NCI-H82 (cell line): ENCODE results near the gene GPR68.
A peak's percentile ranks its signal among the peaks of the same experiment; 100 is the strongest.

Experiments used
- DNase-seq: peaks from one replicate; lab custom pipeline; 2025; lab: John Stamatoyannopoulos, UW

GPR68 gene, protein sequence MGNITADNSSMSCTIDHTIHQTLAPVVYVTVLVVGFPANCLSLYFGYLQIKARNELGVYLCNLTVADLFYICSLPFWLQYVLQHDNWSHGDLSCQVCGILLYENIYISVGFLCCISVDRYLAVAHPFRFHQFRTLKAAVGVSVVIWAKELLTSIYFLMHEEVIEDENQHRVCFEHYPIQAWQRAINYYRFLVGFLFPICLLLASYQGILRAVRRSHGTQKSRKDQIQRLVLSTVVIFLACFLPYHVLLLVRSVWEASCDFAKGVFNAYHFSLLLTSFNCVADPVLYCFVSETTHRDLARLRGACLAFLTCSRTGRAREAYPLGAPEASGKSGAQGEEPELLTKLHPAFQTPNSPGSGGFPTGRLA

DNA sequence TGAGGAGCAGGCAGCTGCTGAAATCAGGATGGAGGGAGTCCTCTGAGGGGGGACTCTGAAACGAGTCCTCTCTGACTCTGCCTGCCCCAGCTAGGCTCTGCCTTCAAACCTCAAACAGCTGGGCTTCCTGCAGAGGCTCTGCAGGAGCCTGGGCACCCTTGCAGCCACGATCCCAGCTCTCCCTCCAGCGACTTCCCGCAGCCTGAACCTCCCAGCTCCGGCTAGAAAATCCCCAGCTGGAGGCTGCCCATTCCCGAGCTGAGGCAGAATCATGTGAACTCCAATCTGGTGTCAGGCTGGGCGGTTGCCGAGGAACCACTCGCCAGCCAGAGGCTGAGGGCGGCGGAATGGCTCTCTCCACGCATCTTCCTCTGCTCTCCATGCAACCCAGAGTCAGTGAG, at the start of gene GPR68:
Gene GPR68 (minus strand): TSS at position 204 of the 401 bp plus-strand sequence. CDS start 9,654 bp downstream, outside the sequence.
- DNase-seq, result peak; percentile 74

DNA sequence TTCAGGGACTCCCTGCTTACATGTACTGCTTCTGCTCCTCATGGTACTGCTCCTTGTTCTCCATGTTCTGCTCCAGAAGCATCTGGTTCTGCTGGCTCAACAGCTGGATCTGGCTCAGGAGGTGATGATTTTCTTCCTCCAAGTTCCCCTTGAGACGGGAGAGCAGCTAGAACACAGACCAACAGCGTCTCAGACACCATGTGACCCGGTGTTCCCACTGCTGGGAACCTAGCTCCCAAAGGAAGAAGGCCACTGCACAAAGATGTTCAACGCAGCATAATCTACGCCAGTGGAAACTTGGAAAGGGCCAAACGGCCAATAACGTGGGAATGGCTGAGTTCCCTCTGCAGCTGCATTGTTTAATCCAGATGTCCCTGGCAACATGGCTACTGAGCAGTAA, 49.6 kb upstream of the GPR68 start:
- DNase-seq, result no peak

DNA sequence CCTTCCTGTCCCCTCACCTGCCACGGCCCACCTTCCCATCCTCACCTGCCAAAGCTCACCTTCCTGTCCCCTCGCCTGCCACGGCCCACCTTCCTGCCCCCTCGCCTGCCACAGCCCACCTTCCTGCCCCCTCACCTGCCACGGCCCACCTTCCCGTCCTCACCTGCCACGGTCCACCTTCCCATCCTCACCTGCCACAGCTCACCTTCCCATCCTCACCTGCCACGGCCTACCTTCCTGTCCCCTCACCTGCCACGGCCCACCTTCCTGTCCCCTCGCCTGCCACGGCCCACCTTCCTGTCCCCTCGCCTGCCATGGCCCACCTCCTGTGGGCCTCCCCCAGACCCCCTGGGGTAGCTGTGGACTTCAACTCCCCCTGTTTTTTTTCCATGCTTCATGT, 48.8 kb upstream of the GPR68 start:
- peak; percentile 9 for DNase-seq

DNA sequence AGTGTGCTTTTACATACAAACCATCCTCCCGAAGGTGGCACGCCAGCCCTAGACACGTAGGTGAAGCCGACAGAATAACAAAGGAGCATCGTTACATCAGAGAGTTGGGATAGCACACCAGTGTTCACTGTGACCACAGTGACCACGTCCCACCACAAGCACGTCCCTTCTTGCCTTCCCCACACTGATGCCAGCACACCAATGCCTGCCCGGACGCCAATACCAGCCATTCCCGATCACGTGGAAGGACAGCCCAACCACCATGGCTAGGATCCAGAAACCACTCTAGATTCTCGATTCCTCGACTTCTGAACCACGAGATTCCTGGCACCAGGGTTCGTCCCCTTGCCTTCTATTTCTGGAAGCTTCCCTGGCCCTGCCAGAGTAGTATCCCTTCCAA, 48.0 kb upstream of the GPR68 start:
- no peak for DNase-seq

DNA sequence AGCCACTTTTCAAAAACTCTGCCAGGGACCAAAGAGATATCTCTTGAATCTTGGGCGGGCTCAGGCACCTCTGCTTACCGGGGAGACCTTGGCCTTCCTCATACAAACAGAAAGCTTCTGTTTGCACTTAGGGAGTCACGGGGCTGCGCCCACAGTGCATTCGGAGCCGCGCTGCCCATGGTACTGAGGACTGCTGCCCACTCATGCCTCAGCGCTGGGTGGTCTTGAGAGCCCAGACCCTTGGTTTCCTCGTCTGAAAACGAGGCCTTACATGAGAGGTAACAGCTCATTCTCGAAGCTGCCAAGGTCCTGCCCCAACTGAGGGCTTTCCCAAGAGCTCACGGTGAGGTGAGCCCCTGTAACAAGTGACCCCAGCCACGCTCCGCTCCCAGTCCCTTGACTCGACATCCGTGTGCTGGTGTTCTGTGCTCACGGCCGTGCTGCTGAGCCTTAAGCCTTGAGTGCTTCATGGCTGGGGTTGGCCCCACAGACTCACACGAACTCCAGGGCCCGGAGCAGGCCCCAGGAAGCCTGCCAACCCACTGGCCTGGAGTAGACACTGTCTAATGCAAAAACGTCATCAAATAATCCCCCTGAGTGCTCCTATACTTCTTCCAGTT, 47.4 kb upstream of the GPR68 start:
- DNase-seq, result no peak

DNA sequence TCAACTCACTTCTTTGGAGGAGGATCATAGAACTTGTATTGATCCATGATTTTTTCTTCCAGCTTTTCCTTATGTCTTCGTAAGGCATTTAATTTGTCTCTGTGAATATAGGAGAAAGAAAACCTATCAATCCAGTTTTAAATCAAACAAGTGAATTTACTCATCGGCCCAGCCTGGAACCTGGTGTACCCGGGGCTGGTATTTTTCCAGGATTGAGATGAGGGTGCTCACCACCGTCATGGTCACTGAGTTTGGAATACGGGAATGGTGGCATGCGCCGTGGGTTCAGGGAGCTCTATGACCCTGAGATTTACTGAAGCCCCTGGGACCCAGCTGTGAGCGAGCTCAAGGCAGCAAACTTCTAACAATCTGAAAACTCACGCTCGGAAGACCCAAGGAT, 46.5 kb upstream of the GPR68 start:
- no peak for DNase-seq

DNA sequence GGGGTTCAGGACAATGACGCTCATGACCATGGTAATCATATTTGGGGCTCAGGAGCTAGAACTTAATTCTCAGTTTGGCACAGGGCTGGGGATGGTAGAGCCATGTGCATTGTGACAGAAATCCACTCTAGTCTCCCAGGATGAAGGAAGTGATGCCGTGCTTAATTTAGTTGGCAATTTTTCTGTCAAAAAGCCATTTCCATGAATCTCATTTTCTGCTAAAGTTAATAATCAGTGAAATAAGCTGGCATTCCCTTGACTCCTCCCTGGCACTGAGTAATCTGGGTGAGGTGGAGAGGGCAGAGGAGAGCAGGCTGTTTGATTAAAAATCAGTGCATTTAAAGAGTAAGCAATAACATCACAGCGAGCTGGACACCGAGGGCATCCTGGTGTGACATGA, 45.0 kb upstream of the GPR68 start:
- DNase-seq, result no peak

DNA sequence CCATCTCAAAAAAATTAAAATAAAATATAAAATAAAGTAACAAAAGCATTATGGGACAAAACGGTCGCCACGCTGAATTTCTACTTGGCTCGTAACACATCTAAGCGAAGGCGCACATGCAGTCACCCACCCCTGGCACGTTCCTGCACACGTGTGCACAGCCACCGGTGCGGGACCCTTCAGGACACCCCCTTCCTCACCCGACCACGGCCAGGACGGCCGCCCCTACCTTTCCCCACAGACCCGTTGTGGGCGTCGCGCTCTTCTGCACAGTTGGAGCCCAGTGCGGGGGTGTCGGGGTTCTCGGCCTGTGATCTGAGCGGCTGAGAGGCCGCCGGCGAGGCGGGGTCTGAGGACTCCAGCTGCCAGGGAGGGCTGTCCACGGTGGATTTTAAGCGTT, 44.4 kb upstream of the GPR68 start:
- DNase-seq, result no peak

DNA sequence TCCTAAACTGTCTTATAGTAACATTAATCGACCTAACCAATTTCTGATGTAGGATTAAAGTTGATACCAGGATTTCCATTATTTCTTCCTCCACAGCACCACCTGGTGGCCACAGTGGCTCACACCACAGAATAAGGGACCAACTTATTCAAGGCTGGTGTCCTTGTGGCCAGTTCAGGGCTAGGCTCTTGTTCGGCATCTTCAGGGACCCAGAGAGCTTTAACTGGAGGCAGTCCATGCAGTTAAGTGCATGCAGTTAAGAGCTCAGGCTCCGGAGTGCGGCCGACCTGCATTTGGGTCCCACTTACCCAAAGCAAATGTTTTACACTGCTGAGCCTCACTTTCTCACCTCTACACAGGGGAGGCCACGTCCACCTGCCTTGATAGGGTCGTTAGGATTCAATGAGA, 42.0 kb upstream of the GPR68 start:
- DNase-seq, result peak; percentile 81

DNA sequence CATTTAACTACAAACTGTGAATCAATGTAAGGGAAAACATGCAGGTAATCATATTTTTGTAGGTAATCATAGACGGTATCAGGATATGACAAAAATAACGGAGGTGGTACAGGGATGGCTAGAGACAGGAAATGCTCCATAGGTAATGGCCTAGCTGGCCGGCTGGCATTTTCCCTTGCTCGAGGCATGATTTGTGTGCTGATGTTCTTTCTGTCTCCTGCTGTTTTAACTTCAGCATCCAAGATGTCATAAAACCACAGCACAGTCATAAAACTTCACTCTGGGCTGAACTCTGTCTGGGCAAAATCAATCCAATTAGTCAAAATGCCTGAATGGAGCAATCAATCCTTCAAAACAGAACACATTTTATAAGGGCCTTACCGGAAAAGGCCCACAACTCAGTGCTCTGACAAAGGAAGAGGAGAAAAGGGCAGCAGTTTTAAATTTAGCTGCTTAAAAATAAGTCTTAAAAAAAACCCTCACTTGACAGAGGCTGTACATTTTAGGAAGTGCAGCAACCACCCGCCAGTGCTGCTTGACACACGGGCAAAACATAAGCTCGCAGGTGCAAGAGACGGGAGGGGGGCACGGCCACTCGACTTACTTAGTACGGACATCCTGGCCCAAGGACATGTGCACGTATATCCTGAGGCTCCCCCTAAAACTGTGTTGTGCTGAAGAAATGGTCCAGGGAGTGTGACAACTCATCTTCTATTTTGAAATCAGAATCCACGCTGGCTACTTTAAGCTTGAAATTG, 40.5 kb upstream of the GPR68 start:
- DNase-seq, result peak; percentile 52

DNA sequence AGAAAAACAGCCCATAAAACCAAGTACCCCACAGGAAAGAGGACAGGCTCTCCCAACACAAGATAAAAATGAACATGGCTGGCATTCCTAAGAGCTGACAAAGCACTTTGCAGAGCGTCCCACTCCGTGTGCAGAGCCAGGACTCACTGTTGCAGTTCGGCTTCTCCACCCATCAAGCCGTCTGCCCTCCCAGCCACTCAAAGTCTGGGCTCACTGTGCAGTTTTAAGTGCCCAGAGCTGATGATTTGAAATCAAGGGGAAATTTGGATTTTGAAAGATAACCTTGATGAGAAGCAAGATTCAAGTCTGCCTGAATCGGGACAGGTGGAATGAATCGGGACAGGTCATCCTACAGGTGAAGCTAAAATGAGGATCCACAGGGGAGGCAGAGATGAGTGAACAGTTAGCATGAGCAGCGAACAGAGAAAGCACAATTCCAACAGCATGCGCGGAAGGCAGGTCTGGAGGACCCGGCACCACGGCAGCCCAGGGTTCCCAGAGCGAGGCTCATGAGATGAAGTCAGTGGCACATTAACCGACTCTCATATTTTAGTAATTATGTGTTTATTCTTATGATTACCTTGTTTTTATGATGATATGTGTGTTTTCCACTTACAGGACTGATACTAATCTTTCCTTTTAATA, 39.8 kb upstream of the GPR68 start:
- DNase-seq, result no peak

DNA sequence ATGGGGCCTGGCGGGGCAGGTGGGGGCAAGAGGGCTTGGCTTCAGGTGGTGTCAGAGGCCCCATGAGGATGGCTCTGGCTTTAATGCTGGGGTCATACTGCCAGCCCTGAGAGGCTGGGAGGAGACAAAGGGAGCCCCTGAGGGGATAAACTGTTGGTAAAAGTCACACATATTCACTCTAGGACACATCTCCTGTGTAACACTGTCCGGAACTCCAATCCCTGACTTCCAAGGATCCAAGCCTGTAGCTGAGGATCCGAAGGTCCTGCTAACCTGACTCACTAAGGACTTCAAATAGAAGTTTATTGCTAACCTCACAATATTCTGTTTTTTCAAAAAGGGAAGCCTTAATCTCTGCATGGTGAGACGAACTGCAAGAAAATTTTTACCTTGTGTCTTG, 39.2 kb upstream of the GPR68 start:
- no peak for DNase-seq

DNA sequence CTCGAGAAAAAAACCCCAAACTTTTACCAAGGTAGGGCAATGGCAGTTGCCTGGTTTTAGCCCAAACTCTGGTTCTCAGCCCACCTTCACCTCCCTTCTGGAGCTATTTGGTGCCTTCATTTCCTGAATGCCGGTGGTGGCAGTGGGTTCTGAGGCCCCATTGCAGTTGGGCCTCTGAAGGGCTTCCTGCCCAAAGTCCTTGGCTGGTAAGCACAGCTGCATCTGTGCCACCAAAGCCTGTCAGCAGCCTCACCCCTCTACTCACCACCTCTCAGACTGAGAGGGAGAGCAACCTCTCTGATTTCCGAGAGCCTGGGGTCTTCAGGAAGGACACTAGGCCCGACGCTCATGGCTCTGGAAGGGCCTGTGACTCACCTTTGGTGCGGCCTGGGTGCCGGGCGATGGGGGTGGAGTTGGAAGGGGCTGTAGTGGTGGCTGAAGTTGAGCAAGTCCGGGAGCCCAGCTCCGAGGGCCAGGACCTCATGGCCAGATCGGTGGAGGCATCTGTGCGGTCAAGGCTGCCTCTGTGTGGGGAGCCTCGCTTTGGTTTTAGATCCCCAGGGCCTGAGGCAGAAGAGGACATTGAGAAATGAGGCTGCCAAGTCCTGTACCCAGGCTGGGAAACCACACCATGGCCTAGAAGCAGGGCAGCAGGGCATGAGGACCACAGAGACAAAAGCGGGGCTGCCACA, 38.6 kb upstream of the GPR68 start:
- DNase-seq, result no peak

DNA sequence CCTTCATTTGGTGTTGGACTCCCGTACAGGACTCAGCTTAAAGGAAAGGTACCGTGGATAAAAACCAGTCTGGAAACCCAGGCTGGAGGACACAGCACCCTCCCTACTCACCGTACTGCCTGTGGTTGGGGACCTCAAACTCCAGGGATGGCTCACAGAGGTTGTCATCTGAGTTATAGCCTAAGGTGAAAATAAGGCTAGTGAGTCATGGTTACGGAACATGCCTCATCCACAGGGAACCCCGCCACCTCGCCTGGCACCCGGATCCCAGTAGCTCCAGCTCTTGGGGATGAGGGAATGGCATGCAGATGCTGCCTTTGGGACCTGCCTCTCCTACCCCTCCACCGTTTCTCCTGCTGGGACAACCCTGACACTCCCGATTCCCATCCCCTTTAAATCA, 36.8 kb upstream of the GPR68 start:
- DNase-seq, result no peak

DNA sequence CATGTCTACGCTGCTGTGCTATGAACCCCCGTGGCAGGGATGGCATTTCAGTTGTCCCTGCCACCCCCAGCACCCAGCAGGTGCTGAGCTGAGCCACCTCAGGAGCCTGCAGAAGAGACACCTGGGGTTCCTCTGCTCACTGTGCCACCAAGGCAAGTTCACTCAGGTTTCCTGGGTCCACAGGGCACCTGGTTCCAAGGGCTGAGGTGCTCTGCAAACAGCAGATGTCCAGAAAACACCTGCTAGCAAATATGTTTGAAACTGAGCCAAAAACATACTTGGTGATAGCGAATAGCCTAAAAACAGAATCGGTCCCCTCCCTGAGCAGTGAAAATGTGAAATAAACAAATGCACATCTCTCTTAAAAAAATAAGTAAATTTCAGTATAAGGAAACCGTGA, 35.6 kb upstream of the GPR68 start:
- DNase-seq, result no peak

DNA sequence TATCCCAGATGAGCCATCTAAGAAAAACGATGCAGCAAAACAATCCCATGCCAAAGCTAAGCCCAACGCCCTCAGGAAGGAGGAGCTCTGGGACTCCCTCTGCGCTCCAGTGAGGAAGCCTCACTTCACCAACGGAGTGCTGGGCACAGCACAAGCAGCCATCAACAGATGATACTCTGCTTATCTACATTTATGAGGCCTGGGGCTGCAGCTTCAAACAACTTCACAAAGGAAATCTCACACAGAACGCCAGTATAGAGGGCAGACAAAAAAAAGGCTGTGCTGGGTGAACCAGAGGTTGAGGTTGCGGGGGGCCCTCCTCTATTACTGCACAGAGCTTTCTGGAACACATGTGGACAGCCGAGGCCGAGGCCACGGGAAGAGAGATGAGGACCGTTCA, 34.9 kb upstream of the GPR68 start:
- no peak for DNase-seq

DNA sequence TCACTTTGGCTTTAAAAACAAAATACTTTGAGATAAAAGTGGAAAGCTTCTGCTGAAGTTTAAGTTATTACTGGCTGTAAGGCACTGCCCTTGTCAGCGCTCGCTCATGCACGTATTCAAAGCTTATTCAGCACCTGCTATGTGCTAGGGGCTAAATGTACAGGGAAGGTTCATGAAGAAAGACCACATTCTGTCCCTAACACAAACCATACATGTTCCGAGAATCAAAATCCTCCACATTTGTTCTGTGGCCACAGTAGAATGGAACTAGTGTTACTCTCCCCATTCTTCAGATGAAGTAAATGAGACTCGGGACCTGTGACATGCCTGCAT, 33.8 kb upstream of the GPR68 start:
- no peak for DNase-seq

DNA sequence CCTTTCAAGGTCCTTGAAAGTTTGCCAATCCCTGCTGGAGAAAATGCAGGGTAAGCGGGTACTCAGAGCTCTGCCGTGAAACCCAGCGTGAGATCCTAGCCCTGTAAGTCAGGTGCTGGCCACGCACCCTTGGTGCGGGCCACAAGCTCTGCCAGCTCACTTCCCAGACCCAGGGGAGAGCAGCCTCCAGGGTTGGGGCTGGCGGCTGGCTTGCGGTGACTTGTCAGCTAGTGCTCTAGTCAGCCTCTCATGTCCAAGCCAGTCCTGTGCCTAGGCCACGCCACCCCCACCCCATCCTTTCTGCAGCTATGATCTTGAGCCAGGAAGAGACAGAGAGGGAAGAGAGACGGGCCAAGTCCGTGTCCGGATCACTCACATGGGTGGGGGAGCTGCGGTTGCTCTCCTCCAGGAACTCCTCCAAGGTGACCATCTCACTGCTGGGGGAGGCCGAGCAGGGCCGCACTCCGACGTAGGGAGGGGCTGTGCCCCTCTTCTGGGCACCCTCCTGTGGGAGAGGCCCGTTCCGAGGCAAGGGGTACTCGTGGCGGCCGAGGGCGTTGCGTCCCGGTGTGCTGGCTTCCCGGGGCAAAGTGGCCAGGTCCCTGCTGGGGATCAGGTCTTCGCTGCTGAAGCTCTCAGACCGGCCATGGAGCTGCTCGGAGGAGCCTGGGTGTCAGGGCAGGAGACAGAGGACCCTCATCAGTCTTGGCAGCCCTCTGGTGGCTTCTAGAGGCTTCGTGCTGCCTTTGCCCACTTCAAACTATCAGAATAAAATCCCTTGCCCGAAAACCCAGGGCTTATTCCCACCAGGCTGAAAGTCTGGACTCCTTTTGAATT, 33.3 kb upstream of the GPR68 start:
- DNase-seq, result no peak

DNA sequence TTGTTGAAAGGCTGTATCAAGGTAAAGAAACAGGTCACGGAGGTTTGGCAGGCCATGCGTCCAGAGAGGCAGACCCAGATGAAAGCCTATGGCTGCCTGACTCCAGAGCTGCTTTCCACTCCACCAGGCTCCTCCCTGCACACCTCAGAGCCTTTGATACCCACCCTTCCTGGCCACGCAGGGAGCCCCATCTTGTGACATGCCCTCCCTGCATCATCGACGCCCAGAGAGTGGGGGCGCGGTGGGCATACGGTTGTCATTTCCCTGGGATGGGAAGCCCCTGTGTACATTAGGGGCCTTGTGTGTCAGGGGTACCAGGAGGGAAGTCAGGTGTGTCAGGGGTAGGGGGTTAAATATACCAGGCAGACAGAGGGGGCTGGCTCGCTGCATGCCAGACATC, 30.3 kb upstream of the GPR68 start:
- DNase-seq, result no peak

DNA sequence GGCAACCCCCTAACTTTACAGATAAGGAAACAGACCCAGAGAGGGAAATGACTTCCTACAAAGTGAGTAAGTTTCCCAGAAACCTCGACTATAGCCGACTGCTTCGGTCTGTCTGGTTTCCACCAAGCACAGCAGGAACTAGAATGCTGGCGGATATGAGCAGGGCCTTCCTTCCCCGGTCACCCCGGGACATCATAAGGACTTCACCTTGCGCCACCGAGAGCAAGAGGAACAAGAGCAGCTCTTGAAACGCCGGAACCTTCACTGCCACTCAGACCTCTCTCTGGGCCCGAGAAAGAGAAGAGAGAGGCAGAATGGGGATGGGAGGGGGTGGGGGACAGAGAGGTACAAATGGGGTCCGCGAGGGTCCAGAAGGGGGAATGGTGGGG, 29.4 kb upstream of the GPR68 start:
- no peak for DNase-seq

DNA sequence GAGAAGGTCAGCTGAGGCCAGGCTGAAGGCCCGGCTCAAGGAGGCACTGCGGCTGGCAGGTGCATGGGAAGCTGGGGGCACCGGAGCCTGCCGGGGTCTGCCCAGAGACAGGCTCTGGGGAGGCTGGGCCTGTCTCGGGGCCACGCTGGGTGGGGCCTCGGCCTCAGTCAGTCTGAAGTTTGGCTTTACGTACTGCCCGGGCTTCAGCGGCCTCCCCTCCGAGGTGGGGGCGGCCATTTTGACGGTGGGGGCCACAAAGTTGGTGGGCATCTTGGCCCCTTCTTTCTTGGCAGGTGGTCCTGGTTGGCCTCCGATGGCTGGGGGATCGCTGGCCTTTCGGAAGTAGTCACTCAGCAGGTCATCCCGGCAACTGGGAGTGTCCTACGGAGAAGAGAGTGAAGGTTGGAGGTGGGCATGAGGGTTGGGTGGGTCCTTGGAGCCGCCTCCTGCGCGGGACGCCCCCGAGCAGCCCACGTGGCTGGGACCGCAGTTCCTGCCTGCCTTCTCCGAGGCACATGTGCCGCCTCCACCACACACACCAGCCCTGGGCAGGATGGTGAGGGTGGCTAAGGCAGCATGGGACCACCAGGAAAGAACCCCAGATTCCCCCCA, 28.9 kb upstream of the GPR68 start:
- no peak for DNase-seq
